GM04504 (cell line): ENCODE measurements around the gene HOXA3.

ENCODE experiments used
- DNase-seq: peaks from one replicate; pipeline ENCODE4 v3.0.0-alpha.2; 2012; ENCODE audit warnings: low read depth

The HOXA3 gene

DNA sequence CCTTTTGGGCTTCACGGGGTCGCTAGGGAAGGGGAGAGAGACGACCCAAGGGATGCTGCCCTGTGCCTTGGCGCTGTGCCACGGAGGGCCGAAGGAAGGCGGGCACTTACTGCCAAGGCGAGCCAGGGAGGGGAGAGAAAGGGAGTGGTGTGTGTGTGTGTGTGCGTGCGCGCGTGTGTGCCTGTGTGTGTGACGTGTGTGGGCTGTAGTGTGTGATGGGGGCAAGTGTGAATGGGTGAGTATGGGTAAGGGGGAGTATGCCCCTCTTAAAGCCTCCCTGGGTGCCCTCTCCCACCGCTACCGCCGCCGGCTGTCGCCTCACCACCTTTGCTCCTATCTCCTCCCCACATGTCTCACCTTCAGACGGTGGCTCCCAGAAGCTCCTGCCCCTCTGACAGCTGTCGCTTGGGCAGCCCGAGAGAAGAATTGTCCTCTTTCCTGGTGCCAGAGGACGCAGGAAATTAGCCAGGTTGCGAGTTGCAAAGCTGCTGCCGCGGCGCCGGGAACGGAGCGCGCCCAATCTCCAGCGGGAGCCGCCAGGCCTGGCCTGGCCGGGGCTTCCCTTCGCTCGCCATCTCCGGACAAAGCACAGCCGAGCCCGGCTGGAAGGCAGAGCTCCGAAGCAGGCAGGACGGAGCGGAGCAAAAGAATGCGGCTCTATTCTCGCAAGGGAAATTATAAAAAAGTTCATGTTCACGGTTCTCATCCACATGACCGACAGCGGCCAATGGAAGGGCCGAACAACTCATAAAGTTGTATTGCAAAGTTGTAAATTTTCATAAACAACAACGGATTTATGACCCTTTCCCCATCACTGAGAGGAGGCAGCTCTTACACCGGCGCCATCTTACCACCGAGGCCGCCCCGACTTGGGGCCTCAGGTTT is at the start of gene HOXA3:
Gene HOXA3 (minus strand): TSS at position 653 of the 885 bp plus-strand sequence. CDS start 41,943 bp downstream, outside the sequence.
- peak; percentile 66 for DNase-seq

DNA sequence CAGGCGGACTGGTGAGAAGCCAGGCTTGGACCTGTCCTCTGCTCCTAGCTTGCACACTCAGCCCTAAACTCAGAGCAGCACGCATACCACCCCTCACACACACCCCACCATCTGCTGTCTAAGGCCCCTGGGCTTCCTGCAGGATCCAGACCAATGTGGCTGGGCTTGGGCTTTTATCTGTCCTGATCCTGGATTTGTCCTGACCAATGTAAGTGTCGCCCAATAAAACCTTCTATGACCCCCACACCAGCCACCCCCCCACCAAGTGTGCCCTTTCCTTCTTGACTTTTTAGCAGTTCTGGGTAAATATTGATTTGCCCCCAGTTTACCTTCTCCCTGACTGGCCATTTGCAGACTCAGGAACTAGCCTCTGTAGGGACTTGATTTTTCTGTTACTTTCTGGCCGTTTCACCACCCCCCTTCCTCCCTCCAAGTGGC is 49.2 kb upstream of the HOXA3 start:
- no peak for DNase-seq

DNA sequence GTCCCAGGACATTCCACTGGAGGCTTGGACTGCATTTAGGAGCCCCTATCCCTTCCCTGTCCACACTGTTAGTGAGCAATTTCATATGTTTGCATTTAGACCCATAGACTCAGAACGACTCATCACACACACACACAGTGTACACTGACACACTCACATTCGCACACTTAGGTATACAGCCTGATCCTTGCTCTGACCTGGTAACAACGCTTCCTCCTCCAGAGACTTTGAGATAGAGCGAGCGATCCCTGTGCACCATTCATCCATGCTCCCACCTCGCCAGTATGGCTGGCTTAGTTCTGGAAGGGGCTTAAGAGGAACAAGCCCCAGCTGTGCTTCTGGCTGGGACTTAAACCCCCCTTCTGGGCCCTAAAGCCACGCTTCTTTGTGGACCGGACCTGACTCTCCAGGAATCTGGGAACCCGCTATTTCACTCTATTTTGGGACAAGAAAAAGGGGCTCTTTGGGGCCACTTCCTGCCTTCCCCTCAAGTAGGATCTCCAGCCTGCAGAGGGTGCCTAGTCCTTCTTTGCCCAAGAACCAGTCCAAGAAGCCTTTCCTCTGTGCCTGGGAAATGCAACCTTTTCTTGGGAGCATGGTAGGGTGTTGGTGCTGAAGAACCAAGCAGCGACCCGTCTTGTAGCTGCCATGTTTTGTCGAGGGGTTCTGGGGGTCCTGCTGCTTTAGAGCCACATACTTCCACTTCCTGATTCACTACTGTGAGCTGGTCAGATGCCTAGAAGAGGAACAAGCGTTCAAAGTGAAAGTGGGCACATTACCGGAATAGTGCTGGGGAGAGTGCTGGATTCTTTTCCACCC is 48.6 kb upstream of the HOXA3 start:
- no peak for DNase-seq

DNA sequence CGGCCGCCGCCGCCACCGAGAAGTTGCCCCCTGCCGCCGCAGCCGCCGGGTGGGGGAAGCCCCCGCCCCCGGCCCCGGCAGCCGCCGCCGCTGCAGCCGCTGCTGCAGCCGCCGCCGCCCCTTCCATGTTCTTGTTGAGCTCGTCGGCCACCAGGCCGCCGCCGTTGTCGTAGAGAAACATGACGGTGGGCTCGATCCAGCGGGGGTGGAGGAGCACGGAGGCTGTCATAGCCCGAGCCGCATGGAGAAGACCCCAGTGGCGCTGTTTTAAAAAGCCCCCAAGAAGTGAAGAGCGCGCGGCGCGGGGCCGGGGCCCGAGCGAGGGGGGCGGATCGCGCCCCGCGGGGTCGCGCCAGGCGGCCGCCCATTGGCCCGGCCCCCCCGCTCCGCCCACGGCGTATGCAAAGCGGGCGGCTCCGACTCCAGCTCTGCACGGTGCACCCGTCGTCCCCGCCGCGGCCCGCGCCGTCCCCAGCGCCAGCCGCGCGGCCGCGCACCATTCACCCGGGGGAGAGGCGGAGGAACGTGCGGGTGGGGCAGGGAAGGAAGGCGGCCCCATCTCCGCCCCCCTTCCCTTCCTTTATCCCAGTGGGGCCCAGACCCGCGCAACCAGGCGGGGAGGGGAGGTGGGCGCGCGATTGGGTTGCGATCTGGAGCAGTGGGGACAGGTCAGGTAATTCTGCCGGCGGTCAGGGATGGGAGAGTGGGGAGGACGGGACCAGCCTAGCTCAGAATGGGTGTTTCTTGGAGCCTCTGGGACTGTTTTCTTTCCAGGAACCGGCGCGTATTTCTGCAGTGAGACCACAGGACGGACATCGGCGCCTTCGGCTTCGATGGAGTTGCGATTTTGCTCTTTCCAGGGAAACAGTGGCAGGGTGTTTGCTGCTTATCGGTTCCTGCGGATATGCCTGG is 47.7 kb upstream of the HOXA3 start, which contains the start of gene HOXA13:
Gene HOXA13 (minus strand): TSS at position 243 of the 912 bp plus-strand sequence. CDS start 14 bp downstream, at position 229.
- no peak for DNase-seq

GRCh38 chr7:27198871-27199801 is 46.8 kb upstream of the HOXA3 start:
- DNase-seq, result no peak

GRCh38 chr7:27198138-27198841 is 45.9 kb upstream of the HOXA3 start:
- DNase-seq, result no peak

- no peak for DNase-seq
Measured at GRCh38 chr7:27197137-27198042, 45.0 kb upstream of the HOXA3 start.

DNA sequence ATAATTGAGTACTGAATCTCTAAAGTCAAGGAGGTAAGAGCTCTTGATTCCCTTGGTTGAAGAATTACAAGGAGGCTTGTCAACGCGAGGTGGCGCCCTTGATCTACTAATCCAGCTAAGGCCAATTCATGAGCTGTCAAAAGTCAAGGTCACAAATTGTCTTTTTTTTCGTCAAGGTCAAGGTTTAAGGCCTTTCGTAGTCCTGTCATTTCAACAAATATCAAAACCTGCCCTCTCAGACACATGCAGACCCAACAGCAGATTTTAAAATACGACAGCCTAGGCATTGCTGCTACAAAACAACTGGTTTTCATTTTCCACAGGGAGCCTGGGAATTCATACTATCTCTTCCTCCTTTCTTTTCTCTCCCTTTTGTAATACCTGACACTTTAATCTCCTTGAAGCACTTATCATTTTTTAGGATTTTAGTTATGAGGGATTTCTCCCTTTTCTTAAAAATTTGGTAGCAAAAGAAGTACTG is 43.9 kb upstream of the HOXA3 start:
- no peak for DNase-seq

DNA sequence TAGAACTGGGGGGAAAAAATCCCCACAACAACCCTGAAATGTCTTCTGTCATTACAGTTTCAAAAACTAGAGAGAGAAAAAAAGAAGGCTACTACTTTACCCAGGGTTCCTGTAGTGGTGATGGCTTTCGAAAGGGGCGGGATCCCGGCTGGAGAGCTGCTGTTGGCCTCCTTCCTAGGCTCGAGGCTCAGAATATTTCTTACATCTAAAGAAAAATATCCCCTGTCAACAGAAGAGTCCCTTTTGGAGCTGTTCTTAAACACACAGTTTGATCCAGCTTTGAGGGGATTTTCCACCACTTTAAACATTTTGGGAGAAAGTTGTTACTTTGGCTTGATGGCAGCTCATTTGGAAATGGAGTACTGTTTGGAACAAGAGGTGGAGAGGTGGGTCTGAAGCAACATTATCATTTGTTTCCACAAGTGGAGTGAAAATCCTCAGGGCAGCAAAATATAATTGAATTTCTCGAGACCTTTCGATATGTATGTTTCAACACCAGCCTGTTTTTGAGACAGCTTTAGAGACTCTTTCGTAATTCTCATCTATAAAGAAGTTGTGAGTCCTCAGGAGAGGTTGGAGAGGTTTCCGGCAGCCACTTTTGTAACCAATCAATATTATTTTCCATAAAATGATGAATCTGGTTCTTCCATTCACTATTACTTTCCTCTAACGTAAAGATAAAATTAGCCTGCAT is 42.5 kb upstream of the HOXA3 start:
- DNase-seq, result no peak

GRCh38 chr7:27194002-27194352 is 41.6 kb upstream of the HOXA3 start:
- no peak for DNase-seq

DNA sequence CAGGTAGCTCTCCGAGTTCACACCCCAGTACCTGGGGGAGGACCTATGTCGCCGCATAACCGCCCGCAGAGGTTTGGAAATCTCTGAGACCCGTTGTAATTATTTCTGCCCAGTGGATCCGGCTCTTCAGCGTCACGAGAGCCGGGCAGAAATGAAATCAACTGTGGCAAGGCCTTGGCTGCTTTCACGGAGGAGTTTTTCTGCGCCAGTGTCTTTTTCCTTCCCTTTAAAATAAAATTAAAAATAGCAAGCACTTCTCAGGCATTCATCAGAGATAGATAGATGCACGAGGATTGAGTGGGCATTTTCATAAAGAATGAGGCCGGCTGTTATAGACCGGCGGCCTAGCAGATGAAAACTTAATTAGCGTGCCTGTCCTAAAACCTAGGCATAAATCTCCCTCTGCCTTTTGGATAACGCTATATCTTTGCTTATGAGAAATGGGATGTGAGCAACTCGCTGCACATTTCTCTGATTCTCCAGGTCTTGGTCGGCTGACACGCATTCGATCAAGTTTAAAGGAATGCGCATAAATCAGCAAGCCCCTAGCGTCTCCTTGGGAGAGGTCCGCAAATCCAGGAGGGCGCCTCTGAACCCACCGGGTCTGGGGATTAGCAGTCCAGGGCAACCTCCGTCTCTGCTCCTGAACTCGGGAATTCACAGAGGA is 41.1 kb upstream of the HOXA3 start:
- no peak for DNase-seq

DNA sequence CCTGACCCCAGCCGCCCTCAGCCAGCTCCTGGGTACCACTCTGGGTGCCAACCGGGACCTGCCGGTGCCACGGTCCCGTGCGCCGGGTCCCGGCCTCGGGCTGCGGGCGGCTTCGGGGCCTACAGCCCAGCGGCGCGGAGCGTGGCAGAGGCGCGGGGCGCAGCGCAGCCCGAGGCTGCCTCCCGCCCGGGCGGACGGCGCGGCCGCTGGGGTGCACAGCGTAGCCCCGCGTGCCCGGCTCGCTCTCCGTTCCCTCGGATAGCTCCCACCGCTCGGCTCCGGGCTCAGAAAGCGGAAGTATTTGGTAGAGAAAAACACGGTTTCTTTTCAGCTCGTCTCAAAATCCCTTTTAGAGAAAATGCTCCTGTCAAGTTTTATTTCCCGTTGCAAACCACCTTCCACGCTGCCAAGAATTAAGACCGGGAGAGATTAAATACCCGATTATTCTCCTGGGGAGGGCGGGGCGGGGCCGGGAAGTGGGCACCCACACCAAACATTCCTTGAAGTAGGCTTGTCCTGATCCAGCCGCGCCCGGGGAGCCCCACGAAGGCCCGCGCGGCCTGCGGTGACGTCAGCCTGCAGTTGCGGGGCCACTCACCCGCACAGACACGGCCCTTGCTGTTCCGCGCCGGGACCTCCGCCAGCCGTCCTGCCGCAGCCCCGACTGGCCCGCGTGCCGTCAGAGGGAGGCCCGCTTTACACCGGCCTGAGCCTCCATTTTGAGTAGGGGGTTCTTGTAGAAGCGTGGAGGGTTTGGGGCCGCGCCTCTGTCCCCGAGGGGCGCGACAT is 40.4 kb upstream of the HOXA3 start:
- no peak for DNase-seq

DNA sequence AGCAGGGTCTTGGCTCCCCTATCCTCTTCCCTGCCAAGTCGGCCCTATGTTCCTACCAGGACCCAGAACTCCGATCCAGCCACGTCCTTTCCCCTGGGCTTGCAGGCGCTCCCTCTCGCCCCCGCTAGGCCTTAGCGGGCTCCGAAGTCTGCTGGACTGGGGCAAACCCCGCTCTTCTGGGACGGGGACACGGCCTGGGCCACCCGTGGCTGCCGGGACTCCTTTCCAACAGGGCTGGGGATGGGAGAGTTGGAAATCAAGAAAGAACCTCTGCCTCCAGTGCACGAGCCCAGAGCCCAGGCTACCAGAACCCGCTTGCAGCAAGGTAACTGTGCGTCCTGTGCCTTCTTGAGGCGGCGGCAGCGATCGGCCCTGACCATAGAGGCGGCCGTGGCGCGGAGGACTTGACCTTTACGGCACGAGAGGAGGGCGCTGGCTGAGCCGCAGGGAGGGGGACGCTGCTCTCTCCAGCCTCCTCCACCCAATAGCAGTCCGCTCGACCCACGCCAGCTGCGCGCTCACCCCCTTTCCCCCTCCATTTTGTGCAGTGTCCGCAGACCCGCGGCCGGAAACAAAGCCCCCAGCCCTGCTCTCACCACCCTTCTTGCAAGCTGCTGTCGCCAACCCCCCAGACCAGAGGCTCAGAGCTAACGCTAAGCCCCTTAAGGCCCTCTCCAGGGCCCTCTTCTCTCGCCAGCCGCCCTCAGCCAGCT is 39.6 kb upstream of the HOXA3 start:
- no peak for DNase-seq

DNA sequence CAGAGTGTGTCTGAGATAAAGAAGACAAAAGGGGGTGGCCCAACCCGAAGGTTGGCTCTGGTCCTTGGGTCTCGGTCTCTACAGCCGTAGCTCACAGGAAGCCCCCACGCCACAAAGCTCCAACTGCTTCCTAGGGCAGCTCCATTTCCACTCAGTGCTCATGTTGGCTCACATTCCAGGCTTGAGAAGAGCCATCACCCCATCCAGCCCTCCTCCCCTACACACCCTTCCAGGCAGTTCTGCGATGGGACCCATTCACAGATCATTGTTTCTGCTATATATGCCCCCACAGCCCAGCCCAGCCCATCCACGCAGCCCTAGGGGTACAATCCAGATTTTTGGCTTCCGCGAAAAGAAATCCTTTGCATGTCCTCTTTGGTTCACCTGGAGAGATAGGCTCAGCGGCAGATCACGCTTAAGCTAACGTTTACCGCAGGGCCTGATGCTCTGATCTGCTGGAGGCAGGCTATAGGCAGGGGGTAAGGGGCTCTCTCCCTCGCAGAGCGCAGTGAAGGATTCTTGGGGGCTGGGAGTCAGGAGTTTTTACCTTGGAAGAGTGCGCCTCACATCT is 38.9 kb upstream of the HOXA3 start:
- DNase-seq, result no peak

DNA sequence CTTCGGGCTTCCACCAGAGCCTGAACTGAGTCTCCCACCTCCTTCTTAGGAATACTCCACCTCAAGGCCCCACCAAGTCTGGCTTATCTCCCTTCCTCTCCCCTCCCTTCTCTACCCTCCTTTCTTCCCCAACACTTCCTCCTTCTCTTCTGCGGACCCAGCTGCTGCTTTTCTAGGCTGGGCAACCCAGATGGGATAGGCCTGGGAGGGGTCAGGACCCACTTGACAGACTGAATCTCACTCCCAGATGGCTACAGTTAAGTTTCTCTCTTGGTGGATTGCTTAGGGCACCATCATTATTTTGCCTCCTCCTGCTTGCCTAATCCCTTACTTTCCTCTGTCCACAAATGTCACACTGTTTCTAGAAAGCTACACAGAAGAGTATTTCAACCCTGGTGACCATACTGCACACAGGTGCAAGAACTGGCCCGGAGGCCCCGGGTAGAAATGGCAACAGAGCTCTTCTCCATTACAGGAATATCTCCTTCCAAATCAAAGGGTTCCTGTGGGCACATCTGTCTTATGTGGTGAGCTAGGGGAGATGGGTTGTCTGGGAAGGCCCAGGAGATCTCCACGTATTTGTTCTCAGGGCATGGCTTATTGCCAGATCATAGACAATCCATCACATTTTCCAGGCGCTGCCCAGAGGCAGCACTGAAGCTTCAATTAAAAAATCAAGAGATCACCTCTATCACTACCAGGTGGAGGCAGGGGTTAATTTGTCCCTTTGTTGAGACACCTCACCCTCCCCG is 37.8 kb upstream of the HOXA3 start:
- DNase-seq, result no peak
